NT2/D1 (cell line): Measurements from ENCODE around the gene ZDHHC7.

Experiments
- SUZ12 ChIP-seq: IDR thresholded peaks from 2 replicates; pipeline ENCODE4 v1.6.1; 2011; ENCODE audit not compliant: insufficient read length, insufficient read depth; ENCODE audit errors: extremely low read depth
- YY1 ChIP-seq: IDR thresholded peaks from 2 replicates; pipeline ENCODE4 v1.6.1; 2011; ENCODE audit not compliant: insufficient read length, insufficient read depth

DNA sequence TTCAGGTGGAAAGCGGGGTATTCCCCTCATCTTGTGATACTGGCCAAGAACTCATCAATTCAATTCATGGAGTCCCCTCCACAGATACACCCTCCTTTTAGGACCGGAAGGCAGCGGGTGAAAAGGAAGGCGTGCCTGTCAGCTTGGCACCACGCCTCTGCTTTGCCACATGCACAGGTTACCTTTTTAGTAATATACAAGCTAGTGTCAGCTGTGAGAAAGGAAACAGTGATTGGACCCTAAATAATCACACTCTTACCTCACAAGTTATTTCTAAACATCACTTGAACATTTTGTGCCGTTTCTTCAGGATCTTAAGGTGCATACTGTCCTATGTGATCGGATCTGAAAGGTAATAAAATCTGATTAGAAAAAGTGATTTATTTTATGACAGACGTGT, 15.7 kb downstream of the ZDHHC7 start:
- TF ChIP-seq YY1 = no peak
- TF ChIP-seq SUZ12 = no peak
